Measurements from ENCODE around the gene MTMR10. TPM values are rescaled to one million over a fixed set of nuclear protein-coding genes. Genes with fewer than 3 reads are reported as not detected.

The MTMR10 gene, protein sequence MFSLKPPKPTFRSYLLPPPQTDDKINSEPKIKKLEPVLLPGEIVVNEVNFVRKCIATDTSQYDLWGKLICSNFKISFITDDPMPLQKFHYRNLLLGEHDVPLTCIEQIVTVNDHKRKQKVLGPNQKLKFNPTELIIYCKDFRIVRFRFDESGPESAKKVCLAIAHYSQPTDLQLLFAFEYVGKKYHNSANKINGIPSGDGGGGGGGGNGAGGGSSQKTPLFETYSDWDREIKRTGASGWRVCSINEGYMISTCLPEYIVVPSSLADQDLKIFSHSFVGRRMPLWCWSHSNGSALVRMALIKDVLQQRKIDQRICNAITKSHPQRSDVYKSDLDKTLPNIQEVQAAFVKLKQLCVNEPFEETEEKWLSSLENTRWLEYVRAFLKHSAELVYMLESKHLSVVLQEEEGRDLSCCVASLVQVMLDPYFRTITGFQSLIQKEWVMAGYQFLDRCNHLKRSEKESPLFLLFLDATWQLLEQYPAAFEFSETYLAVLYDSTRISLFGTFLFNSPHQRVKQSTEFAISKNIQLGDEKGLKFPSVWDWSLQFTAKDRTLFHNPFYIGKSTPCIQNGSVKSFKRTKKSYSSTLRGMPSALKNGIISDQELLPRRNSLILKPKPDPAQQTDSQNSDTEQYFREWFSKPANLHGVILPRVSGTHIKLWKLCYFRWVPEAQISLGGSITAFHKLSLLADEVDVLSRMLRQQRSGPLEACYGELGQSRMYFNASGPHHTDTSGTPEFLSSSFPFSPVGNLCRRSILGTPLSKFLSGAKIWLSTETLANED
- 6.3 and 15.2 TPM in 2 replicates for total RNA-seq (ENCODE audit: low replicate concordance)

DNA sequence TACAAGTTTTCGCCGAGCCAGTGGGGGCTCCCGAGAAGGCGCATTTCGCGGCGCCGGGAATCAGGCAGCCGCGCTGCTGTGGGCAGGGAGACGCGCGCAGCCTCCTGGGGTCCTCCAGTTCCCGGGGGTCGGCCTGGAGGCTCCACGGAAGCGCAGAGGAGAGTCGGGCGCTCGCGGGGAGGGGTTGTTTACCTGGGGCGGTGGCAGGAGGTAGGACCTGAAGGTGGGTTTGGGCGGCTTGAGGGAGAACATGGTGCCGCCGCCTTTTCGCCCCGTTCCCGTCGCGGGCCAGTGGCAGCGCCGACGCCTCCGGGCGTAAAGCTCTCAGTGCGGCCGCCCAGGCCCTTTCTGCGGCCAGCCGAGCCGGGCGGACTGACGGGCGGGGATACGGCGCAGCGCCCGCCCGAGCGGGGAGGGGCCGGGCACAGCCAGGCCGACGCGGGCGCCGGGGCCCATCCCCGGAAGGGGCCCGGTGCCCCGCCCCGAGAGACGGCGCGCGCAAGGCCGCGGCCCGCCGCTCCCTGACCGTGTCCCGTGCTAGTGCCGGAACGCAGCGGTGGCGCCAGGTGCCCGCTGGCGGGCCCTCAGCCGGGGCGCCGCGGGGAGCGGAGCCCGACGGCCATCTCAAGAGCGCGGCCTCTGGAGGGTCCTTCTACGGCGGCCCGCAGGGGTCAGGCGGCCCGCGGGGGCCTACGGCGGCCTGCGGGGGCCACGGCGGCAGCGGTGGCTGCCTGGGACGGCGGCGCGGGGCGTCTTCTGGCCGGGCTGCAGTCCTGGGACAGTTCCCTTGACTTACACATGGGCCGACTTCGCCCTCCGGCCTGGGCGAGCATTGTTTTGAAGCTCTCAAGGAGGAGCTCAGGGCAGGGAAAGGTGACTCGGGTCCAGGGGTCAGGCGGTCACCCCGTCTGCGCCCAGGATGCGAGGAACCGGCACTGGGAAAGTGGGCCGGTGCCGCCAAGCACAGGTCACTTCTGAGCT lies at the start of gene MTMR10:
Gene MTMR10, minus strand, starts transcription at position 374 of the 981 bp plus-strand sequence. Its CDS starts 122 bp downstream, at position 252.

DNA sequence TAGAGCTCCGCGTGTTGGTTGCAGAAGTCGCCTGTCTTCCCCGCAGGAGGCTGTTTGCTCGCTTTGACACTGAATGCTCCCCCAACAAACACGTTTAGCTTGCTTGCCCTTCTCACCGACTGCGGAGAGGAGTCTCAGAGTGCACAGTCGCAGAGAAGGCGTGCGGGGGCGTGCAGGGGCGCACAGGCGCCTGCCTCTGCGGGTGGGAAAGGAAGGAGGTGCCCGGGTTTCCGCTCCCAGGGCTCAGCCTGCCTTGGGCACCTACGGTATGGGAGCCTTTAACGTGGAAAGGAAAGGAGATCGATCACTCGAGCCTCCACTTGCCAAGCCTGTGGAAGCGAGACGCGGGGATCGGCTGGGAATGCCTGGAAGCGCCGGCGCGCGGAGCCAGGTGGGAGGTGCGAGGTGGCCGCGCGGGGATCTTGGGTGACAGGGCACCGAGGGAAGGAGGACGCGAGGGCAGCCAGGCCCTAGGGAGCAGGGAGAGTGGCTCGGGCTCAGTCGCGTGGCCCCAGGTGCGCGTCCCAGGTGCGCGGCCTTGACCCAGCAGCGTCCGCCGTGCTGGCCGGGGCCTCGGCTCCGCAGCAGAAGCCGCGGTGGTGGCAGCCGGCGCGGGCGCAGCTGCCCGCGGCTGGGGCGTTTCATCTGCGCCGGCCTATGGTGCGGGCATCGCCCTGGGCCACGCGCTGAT lies 87.8 kb downstream of the MTMR10 start, which contains the start of gene FAN1:
Gene FAN1, plus strand, starts transcription at position 419 of the 691 bp plus-strand sequence. CDS start 749 bp downstream, outside the sequence.

Other genes starting within 250 kb of the MTMR10 start
- gene FAN1, start 87.7 kb downstream of the MTMR10 start, total RNA-seq (ENCODE audit: low replicate concordance), result 12.6 TPM in 2 replicates
- gene TRPM1, start 110.1 kb upstream of the MTMR10 start, total RNA-seq (ENCODE audit: low replicate concordance), result not detected in 2 replicates